ENCODE results near the gene CBX8.
A peak's percentile ranks its signal among the peaks of the same experiment; 100 is the strongest.

DNA sequence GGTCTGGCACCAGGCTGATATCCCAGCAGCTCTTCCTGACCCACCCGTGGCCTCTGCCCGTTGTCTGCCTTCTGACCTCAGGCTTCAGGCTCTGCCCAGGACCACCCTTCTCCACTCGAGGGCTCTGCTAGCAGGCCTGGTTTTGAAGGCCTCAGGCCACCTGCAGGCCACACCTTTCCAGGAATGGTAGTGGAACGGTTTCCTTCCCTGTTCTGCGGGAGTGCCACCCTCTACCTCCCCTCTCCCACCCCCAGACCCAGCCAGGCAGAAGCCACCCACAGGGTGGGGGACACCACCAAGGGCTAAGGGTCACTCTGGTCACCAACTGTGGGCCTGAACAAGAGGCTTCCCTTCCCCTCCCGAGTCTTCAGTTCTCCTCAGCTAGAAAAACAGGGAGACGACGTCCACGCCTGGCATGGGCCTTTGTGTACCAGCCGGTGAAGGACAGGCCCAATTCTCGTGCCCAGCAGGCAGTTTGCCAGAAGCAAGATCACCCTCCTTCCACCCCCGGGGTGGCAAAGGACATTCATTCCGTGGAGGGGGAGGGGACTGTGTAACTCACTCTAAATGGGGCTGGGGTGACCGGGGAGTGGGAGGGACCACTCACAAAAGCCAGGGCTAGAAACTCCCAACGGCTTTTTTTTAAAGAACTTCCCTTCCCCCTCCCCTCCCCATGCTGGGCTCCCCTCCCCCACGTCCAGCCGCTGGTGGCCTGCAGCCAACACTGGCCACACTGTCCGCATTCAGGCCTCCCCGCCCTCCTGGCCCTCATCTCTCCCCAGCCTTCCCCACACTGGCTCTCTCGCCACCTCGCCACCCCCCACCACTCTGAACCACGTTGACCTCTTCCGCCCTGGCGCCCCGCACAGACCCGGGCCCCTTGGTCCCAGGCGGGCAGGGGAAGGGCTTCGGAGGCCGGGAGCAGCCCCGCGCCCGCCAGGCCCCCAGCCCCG, 34.7 kb upstream of the CBX8 start:
- TF ChIP-seq CTCF (IDR thresholded peaks at IDR 0.05) = peak in 2 of 5 experiments; percentile 10 to 16
- TF ChIP-seq POLR2A (IDR thresholded peaks at IDR 0.05) = no peak
